ENCODE results near the gene RASGRP1. TPM values are rescaled to one million over a fixed set of nuclear protein-coding genes. Genes with fewer than 3 reads are reported as not detected.
A peak's percentile ranks its signal among the peaks of the same experiment; 100 is the strongest.

RASGRP1 gene
- total RNA-seq, 2 donors from 2014 or later, result 61.2 to 102 TPM

GRCh38 chr15:38532728-38533127 lies 31.9 kb downstream of the RASGRP1 start:
- DNase-seq (ENCODE audit: low spot score in 2 of 2), result no peak
- H3K27ac Mint-ChIP-seq, result peak overlapping the region in 1 of 2 donors; percentile 73
- H3K9me3 Mint-ChIP-seq, result peaks cover 9 to 11% of the 10 kb centered on the region in 2 donors
- H3K36me3 Mint-ChIP-seq, result peaks cover 47 to 85% of the 10 kb centered on the region in 2 donors
- ATAC-seq, result no peak

DNA sequence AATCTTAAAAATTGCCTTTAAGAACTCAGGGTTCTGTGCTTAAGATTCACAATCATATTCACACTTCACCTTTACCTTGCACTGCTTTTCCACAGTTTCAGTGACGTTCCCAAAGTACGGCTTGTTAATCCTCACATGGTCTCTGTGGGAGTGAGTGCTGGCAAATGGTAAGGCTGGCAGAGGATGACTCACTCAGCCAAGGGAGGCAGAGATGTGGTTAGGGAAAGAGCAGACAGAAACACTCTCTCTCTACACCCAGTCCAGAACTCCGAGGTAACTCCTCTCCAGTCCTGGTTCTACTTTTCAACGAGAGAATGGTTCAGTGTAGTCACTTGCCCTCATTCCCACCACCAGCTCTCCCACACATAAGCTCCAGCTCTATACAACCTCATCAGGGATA lies 33.1 kb downstream of the RASGRP1 start:
- Mint-ChIP-seq H3K27ac (peak overlapping the region in 1 of 2 donors; percentile 73), H3K36me3 (peaks cover 47 to 73% of the 10 kb centered on the region in 2 donors), H3K9me3 (peaks cover 9 to 11% of the 10 kb centered on the region in 2 donors)
- DNase-seq (ENCODE audit: low spot score in 2 of 2) (no peak), ATAC-seq (no peak)

DNA sequence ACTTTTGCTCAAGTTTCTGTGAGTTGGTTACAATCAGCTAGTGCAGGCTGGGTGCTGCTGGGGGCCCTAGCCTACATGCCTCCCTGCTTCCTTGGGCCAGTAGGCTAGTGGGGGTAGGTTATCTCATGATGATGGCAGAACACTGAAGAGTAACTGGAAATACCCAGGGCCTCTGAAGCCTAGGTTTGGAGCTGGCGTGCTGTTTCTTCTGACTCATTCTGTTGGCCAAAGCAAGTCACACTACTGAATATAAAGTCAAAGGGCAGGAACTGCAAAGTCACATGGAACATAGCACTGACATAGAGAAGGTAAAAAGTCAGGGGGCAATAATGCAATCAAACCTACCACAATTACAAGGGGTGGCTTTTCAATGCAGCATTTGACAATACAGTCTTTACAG lies 34.5 kb downstream of the RASGRP1 start:
- Mint-ChIP-seq H3K27ac (peak overlapping the region; percentile 53 to 86), H3K36me3 (peaks cover 47 to 65% of the 10 kb centered on the region in 2 donors), H3K9me3 (peaks cover 9 to 11% of the 10 kb centered on the region in 2 donors)
- ATAC-seq (peak; percentile 87 to 95), DNase-seq (ENCODE audit: low spot score in 2 of 2) (peak in 1 of 2 donors; percentile 19)

- Mint-ChIP-seq H3K36me3 (peaks cover 43 to 61% of the 10 kb centered on the region in 2 donors), H3K9me3 (peaks cover 9 to 11% of the 10 kb centered on the region in 2 donors), H3K27ac (peak overlapping the region in 1 of 2 donors; percentile 86)
- ATAC-seq (peak in 1 of 2 donors; percentile 37), DNase-seq (ENCODE audit: low spot score in 2 of 2) (no peak)
These were observed 36.3 kb downstream of the RASGRP1 start for GRCh38 chr15:38528294-38528693.

- ATAC-seq (no peak), DNase-seq (ENCODE audit: low spot score in 2 of 2) (no peak)
- Mint-ChIP-seq H3K27ac (no peak overlapping the region), H3K36me3 (peaks cover 35 to 50% of the 10 kb centered on the region in 2 donors), H3K9me3 (peaks cover 9 to 11% of the 10 kb centered on the region in 2 donors)
These were observed 38.5 kb downstream of the RASGRP1 start for GRCh38 chr15:38526158-38526557.

GRCh38 chr15:38525489-38525888 lies 39.1 kb downstream of the RASGRP1 start:
- ATAC-seq (no peak), DNase-seq (ENCODE audit: low spot score in 2 of 2) (no peak)
- Mint-ChIP-seq H3K27ac (no peak overlapping the region), H3K36me3 (peaks cover 32 to 46% of the 10 kb centered on the region in 2 donors), H3K9me3 (peaks cover 9 to 11% of the 10 kb centered on the region in 2 donors)

GRCh38 chr15:38524156-38524555 lies 40.5 kb downstream of the RASGRP1 start:
- peaks cover 19 to 39% of the 10 kb centered on the region in 2 donors for H3K36me3 Mint-ChIP-seq

DNA sequence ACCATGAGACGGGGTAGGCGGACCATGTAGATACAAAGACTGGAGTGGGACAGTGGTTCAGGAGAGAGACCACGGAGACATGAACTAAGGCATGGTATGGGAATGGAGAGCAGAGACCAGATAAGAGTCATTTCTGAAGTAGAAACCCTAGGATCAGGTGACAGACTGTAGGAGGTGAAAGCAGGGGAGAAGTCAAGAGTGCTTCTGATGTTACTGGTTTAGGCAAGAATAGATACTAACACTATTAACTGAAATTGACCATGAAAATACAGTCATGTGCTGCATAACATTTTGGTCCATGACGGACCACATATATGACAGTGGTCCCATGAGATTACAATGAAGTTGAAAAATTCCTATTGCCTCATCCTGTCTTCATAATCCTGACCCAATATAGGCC lies 41.7 kb downstream of the RASGRP1 start:
- ATAC-seq (peak in 1 of 2 donors; percentile 74), DNase-seq (ENCODE audit: low spot score in 2 of 2) (no peak)
- H3K9me3 Mint-ChIP-seq, result no peaks in the 10 kb centered on the region
- H3K36me3 Mint-ChIP-seq, result peaks cover 14 to 33% of the 10 kb centered on the region in 2 donors
- peak overlapping the region in 1 of 2 donors; percentile 10 for H3K27ac Mint-ChIP-seq

More at GRCh38 chr15:38524156-38524555, 40.5 kb downstream of the RASGRP1 start:
- no peak for DNase-seq (ENCODE audit: low spot score in 2 of 2)
- Mint-ChIP-seq H3K9me3 (peaks cover 6 to 9% of the 10 kb centered on the region in 2 donors), H3K27ac (peak overlapping the region; percentile 18 to 21)
- no peak for ATAC-seq

DNA sequence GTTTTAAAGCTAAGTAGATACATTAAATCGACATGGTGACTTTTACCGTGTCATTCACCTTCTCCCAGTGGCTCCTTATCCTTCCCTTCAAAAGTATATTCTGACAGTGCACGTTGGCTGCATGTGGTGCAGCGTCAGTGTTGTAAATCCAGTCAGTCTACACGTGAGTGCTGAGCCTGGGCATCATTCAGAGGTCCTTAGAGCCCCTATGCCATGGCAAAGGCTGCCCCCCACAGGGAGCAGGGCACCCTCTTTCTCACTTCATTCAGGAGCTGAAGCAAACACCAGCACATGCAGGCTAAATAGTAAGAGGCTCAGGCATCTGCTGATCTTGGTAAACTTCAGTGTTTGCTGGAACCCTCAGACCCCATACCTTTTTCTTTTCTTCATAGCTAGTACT lies 43.3 kb downstream of the RASGRP1 start:
- peak in 1 of 2 donors; percentile 37 for ATAC-seq
- Mint-ChIP-seq H3K27ac (peak overlapping the region; percentile 11 to 87), H3K9me3 (no peaks in the 10 kb centered on the region), H3K36me3 (peaks cover 18 to 34% of the 10 kb centered on the region in 2 donors)
- DNase-seq (ENCODE audit: low spot score in 2 of 2), result no peak

GRCh38 chr15:38520035-38520434 lies 44.6 kb downstream of the RASGRP1 start:
- ATAC-seq, result no peak

DNA sequence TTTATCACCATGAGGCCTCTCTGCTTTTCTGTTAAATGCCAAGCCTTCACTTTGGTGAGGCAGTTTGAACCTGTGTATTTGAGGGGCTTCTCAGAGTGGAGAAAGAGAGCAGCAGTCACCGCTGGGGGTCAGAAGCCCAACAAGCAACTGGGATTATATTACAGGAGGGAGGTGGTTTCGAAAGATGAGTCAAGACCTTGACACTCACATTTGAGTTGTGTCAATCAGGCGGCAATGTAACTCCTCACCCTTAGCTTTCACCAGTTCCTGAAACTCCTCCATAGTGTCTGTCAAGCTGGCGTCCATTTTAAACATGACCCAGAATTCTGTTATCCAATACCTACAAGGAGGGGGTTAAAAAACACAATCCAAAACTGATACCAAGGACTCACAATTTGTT lies 46.5 kb downstream of the RASGRP1 start:
- no peak for DNase-seq (ENCODE audit: low spot score in 2 of 2)
- ATAC-seq, result no peak
- peak overlapping the region; percentile 38 to 70 for H3K27ac Mint-ChIP-seq
- H3K36me3 Mint-ChIP-seq, result peaks cover 21 to 23% of the 10 kb centered on the region in 2 donors
- H3K9me3 Mint-ChIP-seq, result no peaks in the 10 kb centered on the region

More at GRCh38 chr15:38520035-38520434, 44.6 kb downstream of the RASGRP1 start:
- Mint-ChIP-seq H3K27ac (no peak overlapping the region), H3K9me3 (no peaks in the 10 kb centered on the region), H3K36me3 (peaks cover 23 to 33% of the 10 kb centered on the region in 2 donors)
- no peak for DNase-seq (ENCODE audit: low spot score in 2 of 2)

DNA sequence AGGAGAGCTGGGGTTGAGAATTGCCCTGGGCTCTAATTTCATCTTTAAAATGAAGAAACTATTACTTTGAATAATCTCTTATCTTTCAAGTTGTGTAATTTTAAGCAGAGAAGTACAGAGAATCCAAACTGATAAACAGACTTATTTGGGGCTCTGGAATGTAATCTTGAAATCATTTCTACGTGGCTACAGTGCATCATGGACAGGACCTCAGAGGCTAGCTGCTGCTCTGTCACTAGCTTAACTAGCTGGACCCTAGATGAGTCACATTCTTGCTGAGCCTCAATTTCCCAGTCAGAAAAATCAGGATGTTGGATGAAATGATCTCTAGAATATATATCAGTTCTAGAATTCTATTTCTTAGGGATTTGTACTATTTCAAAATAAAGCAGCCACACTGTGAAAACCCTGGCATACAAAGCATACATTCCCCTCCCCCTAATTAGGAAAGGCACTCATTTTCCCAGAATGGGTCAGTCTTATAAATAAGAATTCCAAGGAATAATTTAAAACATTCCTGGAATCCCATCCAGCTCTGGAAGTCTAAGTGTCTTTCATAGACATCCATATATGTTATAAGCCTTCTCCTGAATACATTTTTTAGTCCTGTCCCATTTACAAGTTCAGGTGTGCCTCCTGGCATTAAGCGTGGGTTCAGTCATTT lies 47.2 kb downstream of the RASGRP1 start:
- Mint-ChIP-seq H3K27ac (peak overlapping the region in 1 of 2 donors; percentile 38), H3K9me3 (no peaks in the 10 kb centered on the region), H3K36me3 (peaks cover 21 to 23% of the 10 kb centered on the region in 2 donors)
- ATAC-seq (no peak), DNase-seq (ENCODE audit: low spot score in 2 of 2) (no peak)

DNA sequence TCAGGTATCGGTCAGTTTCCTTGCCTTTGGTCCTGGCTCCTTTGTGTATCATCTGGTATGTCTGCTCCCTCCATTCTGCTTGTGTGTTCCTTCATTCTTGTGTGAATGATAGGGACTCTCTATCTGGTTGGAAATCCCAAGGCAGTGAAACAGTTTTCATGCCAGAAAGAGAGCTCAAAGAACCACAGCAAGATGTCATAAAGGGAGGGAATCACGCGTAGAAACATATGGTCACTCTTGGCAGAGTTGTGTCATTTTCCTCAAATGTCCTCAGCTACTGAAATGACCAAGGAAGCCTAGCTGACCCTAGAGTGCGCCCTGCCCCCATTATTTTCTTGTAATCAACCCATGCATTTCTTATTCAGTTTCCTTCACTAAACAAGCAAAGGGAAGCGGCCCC lies 48.0 kb downstream of the RASGRP1 start:
- no peaks in the 10 kb centered on the region for H3K9me3 Mint-ChIP-seq
- ATAC-seq (no peak), DNase-seq (ENCODE audit: low spot score in 2 of 2) (no peak)
- H3K36me3 Mint-ChIP-seq, result peaks cover 23 to 24% of the 10 kb centered on the region in 2 donors
- peak overlapping the region in 1 of 2 donors; percentile 50 for H3K27ac Mint-ChIP-seq

DNA sequence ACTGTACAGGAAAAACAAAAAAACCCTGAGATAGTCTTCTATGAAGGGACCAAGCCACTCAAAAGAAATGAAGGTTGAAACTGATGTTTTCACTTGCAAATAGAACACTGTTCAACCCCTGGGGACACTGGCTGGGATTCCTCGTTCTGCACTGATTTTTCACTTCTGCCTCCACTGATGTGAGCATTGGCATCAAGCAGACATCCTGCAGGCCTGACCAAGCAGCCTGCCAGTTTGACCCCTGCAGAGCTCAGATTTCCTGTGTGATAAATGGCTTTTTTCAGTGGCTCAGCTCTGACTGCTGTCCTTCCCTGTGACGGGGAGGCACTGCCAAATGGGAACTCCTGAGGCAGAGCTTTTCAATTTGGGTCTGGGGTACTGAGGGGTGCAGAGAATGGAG lies 50.0 kb downstream of the RASGRP1 start:
- no peaks in the 10 kb centered on the region for H3K9me3 Mint-ChIP-seq
- peak overlapping the region; percentile 25 to 50 for H3K27ac Mint-ChIP-seq
- no peak for ATAC-seq
- DNase-seq (ENCODE audit: low spot score in 2 of 2), result no peak
- H3K36me3 Mint-ChIP-seq, result peaks cover 28 to 33% of the 10 kb centered on the region in 2 donors

- ATAC-seq (no peak), DNase-seq (ENCODE audit: low spot score in 2 of 2) (no peak)
- Mint-ChIP-seq H3K9me3 (no peaks in the 10 kb centered on the region), H3K27ac (no peak overlapping the region), H3K36me3 (peaks cover 22 to 26% of the 10 kb centered on the region in 2 donors)
These were observed 51.7 kb downstream of the RASGRP1 start for GRCh38 chr15:38512901-38513300.

- H3K9me3 Mint-ChIP-seq, result no peaks in the 10 kb centered on the region
- peak overlapping the region; percentile 76 to 95 for H3K27ac Mint-ChIP-seq
- peak; percentile 17 to 42 for ATAC-seq
These were observed 55.5 kb downstream of the RASGRP1 start for GRCh38 chr15:38509152-38509551.

GRCh38 chr15:38508647-38509046 lies 56.0 kb downstream of the RASGRP1 start:
- Mint-ChIP-seq H3K36me3 (peaks cover 17 to 26% of the 10 kb centered on the region in 2 donors), H3K9me3 (no peaks in the 10 kb centered on the region), H3K27ac (peak overlapping the region; percentile 76 to 95)
- ATAC-seq (peak; percentile 56 to 89), DNase-seq (ENCODE audit: low spot score in 2 of 2) (peak in 1 of 2 donors; percentile 24)

More at GRCh38 chr15:38509152-38509551, 55.5 kb downstream of the RASGRP1 start:
- peaks cover 16 to 25% of the 10 kb centered on the region in 2 donors for H3K36me3 Mint-ChIP-seq
- no peak for DNase-seq (ENCODE audit: low spot score in 2 of 2)
